ENCODE results near the gene DLL1. TPM values are rescaled to one million over a fixed set of nuclear protein-coding genes. Genes with fewer than 3 reads are reported as not detected.

The DLL1 gene
- total RNA-seq, 1 experiment from 2014 or later = 2.8 TPM

GRCh38 chr6:170253226-170253909 lies 37.5 kb downstream of the DLL1 start:
- no peaks in the 10 kb centered on the region for H3K79me2 ChIP-seq (ENCODE audit: insufficient read depth, low read length)
- whole genome bisulfite sequencing (ENCODE audit: extremely low coverage, insufficient read length, low lambda C conversion rate) = no CpG with 5 or more reads among the region's 30 CpGs
- H4K8ac ChIP-seq (replicated peaks; ENCODE audit: insufficient read length, low read depth, low read length) = no peak overlapping the region
- no peak overlapping the region for H3K56ac ChIP-seq (ENCODE audit: insufficient read length, low read depth, low read length)
- no peak overlapping the region for H2BK120ac ChIP-seq (ENCODE audit: low read depth, low read length, poor library complexity, severe bottlenecking)
- H4K5ac ChIP-seq (ENCODE audit: insufficient read length, low read depth, low read length) = no peak overlapping the region
- no peaks in the 10 kb centered on the region for H3K9me3 Mint-ChIP-seq
- no peak for TF ChIP-seq CTCF (conservative IDR thresholded peaks at IDR 0.05)
- H3K27ac ChIP-seq (ENCODE audit: insufficient read length, low read depth, low read length) = no peak overlapping the region
- H4K91ac ChIP-seq (ENCODE audit: insufficient read length, low read depth, low read length) = no peak overlapping the region
- no peaks in the 10 kb centered on the region; a peak in 1 of 7 replicates for H3K36me3 Mint-ChIP-seq (ENCODE audit: insufficient read depth in 1 of 3, low read depth in 3 of 3)
- peaks cover 2% of the 10 kb centered on the region for H3K27me3 Mint-ChIP-seq (ENCODE audit: low read depth)
- peaks cover 0 to 3% of the 10 kb centered on the region in 2 experiments; a peak in 1 of 4 replicates for H3K4me1 Mint-ChIP-seq
- no peak overlapping the region for H3K23ac ChIP-seq (ENCODE audit: insufficient read length, low read depth, low read length)
- DNase-seq = no peak
- H3K27ac Mint-ChIP-seq = no peak overlapping the region
- no peak overlapping the region for H3K4ac ChIP-seq (ENCODE audit: low read depth, low read length)
- no peaks in the 10 kb centered on the region for H3K79me1 ChIP-seq (ENCODE audit: insufficient read depth, low read depth, low read length, poor library complexity, severe bottlenecking)
- H4K20me1 ChIP-seq (ENCODE audit: control insufficient read depth, insufficient read depth, insufficient read length) = no peaks in the 10 kb centered on the region
- H3K4me3 Mint-ChIP-seq = no peak overlapping the region
- H2BK5ac ChIP-seq (ENCODE audit: insufficient read length, low read length) = no peak overlapping the region
- no peak overlapping the region for H2BK20ac ChIP-seq (ENCODE audit: low read depth, low read length, poor library complexity, severe bottlenecking)
- H3K4me1 ChIP-seq (ENCODE audit: insufficient read depth, low read length) = no peaks in the 10 kb centered on the region
- no peaks in the 10 kb centered on the region for H3K27me3 ChIP-seq (ENCODE audit: insufficient read depth, low read length)
- no peak overlapping the region for H2AFZ ChIP-seq (ENCODE audit: low read length)
- no peaks in the 10 kb centered on the region for H3K9me3 ChIP-seq (ENCODE audit: control insufficient read depth, low read depth, low read length)
- no peak overlapping the region for H3K4me2 ChIP-seq (ENCODE audit: insufficient read depth, insufficient read length, low read length)
- H2BK15ac ChIP-seq (ENCODE audit: low read depth, low read length) = no peak overlapping the region
- H3K9ac ChIP-seq (ENCODE audit: extremely low read depth, insufficient read length, low read length) = no peak overlapping the region
- H3T11ph ChIP-seq (ENCODE audit: low read length) = no peak overlapping the region
- no peak overlapping the region for H2AK5ac ChIP-seq (ENCODE audit: insufficient read length, low read length)
- no peak overlapping the region for H3K14ac ChIP-seq (ENCODE audit: insufficient read depth, low read length)
- H2BK12ac ChIP-seq (ENCODE audit: insufficient read length, low read depth, low read length) = no peak overlapping the region
- H3K23me2 ChIP-seq (ENCODE audit: insufficient read length, low read depth, low read length, poor library complexity, severe bottlenecking) = no peaks in the 10 kb centered on the region
- H3K18ac ChIP-seq (ENCODE audit: insufficient read length, low read depth, low read length) = no peak overlapping the region
